Stimulated activated CD4-positive, alpha-beta T cell treated with anti-CD3 and anti-CD28 coated beads, Interleukin-15, amount 100 ng/mL, for 48 hours (primary cell): Measurements from ENCODE around the gene IFI44.

Experiments used
- DNase-seq, 2 donors: peaks; one replicate each; pipeline ENCODE4 v3.0.0-alpha.2; 2020; ENCODE audit warnings: low read depth in 2 of 2

Gene IFI44, protein sequence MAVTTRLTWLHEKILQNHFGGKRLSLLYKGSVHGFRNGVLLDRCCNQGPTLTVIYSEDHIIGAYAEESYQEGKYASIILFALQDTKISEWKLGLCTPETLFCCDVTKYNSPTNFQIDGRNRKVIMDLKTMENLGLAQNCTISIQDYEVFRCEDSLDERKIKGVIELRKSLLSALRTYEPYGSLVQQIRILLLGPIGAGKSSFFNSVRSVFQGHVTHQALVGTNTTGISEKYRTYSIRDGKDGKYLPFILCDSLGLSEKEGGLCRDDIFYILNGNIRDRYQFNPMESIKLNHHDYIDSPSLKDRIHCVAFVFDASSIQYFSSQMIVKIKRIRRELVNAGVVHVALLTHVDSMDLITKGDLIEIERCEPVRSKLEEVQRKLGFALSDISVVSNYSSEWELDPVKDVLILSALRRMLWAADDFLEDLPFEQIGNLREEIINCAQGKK

DNA sequence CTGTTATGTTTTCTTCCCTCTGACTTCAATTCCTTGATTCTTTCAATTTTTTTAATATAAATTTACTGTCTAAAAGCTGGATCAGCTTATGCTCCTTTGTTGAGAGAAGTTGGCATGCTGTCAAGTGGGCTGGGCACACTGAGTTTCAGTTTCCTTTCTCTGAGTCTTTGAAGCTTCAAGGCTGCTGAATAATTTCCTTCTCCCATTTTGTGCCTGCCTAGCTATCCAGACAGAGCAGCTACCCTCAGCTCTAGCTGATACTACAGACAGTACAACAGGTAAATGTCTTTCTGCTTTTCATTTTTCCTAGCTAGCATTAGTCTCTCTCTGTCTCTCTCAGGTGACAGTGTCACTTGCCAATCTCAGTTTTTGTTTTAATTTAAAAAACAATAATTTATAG is at the start of gene IFI44:
Gene IFI44 (plus strand): TSS at position 204 of the 400 bp plus-strand sequence. CDS start 365 bp downstream, outside the sequence.
- peak; percentile 41 to 52 for DNase-seq

DNA sequence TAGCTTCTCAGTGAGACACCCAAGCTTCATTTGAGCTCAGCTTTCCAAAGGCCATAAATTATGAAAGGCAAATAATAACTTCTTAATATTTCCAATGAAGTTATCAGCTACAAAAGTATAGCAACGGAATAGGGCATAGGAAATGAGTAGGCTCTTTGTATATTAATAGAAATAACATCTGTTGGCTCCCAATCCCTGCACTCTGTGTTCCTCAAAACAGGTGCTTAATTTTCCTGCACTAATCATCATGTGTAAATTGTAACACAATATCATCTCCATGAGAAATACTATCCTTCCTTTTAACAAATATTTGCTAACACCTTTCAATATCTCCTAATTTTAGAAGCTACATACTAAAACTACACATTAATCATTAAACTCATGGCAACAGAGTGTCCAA is 48.6 kb upstream of the IFI44 start:
- no peak for DNase-seq

DNA sequence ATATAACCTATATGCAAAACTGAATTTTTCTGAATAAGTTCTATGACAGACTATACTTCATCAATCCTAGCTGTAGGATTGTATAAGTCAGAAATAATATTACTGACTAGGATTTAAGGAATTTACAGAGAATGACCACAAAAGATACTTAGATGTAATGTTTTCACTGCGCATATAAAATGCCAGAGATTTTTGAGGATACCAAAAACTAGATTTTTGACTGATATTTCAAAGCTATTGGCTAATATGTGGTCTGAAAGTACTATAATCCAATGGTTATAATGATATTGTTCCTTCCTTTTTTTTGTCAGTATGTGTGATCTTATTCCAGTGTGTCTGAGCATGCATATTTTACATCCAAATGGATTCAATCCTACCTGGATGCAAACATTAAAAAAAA is 46.4 kb upstream of the IFI44 start:
- no peak for DNase-seq

DNA sequence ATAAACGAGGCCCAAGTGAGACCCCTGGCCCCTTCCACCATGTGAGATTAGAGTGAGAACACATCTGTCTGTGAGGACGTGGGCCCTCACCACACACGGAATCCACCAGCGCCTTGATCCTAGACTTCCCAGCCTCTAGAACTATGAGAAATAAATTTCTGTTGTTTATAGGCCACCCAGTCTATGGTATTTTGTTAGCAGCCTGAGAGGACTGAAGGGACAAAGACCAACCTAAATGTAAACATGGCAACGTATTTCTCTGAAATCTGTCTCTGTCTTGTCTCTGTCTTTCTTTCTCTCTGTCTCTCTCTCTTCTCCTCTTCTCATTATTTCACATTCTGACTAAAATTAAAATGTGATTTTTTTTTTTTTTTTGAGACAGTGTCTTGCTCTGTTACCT is 45.0 kb upstream of the IFI44 start:
- DNase-seq: no peak

DNA sequence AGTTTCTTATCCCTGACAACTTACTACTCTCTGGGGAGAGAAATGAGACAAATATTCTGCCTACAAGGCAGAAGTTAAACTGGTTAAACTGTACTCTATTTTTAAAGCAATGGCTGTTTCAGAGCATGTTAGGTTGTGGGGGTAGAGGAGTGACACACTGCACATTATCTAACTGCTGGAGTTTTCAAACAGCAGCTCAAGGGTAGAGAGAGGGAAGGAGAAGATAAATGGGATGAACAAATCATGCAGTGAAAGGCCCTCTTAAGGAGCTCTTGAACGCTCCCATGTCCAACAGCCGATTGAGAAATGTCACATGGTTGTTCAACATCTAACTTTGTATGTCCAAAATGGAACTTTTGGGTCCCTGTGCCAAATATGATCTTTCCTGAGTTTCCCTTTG is 43.4 kb upstream of the IFI44 start:
- no peak for DNase-seq

DNA sequence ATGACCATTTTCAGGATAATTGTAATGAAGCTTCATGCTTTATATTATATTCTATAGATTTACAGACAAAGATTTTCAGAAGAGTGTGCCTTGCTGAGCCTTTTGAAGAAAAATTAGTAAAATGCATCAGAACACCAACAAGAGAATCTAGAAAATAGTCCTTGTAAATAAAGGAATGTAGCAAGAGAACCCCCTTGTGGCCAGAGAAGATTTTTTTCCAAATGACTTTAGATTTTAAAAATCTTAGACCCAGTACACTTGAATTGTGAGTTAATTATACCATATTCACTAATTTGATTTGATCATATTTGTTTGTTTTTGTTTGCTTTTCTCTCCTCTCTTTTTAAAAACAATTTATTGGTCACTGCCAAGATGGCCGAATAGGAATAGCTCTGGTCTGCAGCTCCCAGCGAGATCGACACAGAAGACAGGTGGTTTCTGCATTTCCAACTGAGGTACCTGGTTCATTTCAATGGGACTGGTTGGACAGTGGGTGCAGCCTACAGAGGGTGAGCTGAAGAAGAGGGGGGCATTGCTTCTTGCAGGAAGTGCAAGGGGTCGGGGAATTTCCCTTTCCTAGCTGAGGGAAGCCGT is 42.2 kb upstream of the IFI44 start:
- DNase-seq: no peak

DNA sequence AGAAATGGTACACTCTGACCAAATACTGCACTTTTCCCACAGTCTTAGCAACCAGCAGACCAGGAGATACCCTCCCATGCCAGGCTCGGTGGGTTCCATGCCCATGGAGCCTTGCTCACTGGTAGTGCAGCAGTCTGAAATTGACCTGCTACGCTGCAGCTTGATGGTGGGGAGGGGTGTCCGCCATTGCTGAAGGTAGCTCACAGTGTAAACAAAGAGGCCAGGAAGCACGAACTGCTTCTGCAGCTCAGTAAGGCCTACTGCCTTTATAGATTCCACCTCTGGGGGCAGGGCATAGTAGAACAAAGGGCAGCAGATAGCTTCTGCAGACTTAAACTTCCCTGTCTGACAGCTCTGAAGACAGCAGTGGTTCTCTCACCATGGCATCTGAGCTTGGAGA is 41.7 kb upstream of the IFI44 start:
- DNase-seq: no peak

DNA sequence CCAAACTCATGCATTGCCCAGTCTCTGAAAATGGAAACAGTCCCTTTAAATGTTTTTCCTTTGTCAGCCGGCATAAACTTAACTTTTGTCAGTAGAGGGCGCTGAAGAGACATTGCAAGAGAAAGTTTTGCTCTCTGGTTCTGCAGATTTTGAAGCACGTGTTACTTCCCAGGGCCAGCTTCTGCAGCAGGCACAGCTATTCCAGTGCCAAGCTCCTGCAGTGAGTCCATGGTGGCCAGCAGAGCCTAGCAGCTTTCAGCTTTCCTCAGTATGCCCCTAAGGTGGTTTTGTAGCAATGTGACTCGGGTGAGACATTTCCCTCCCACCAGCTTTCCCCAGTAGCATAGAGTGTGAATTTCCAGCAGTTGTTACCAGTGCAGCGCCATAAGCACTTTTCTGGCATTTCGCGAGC is 32.0 kb upstream of the IFI44 start:
- DNase-seq: peak; percentile 19 to 22

DNA sequence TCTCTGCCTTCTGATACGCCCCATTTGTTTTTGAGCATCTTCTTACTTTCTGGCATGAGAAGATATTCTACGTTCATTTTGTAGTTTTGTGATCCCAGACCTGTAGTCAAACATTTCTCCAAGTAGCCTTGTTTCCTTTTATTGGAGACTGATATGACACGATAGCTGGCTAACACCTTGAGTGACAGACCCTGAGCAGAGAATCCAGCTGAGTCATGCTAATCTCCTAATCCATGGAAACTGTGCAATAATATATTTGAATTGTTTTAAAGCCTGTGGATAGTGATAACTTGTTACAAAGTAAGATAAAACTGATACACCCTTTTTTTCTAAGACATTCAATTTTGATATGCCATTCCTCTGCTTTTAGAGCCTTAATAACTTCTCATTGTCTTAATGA is 30.6 kb upstream of the IFI44 start:
- no peak for DNase-seq

DNA sequence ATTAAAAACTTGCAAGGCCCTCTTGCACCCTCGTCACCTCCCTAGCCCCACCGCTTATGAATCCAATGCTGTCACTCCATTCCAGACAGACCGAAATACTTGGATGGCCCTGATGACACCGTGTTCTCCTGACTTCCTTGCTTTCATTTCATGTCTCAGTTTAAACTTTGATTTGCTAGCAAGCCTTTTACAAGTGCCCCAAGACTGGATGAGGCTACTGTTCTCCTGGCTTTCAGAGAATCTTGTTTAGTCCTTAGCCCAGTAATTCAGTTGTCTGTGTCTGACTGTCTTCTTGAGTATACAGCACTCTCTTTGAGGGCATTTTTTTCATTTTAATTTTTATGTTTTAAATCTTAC is 30.2 kb upstream of the IFI44 start:
- DNase-seq: no peak

DNA sequence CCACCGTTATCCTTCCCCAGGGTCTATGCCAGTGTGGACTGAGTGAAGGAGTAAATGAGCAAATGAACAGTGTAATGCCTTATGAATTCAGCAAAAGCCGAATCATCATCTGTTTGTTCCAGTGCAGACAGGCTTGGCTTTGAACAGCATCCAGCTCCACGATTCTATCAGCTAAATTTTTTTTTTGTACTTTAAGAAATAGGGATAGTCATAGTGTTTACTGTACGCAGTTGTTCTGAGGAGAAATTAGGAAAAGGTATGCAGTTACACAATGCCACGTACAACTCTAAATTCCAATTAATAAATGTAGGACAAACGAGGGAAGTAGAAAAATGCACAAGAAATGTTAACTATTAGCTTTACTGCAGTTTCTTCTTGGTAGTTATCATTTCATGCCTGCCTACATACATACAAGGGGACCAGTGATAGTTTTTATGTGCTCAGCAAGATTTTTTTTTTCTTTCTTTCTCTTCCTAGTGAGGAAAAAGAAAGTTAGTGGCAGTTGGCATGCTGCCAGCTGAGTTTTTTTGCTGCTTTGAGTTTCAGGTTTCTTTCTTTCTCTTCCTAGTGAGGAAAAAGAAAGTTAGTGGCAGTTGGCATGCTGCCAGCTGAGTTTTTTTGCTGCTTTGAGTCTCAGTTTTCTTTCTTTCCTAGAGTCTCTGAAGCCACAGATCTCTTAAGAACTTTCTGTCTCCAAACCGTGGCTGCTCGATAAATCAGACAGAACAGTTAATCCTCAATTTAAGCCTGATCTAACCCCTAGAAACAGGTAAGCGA is 29.6 kb upstream of the IFI44 start, which contains the start of gene IFI44L:
Gene IFI44L (plus strand): TSS at position 646 of the 777 bp plus-strand sequence. CDS start 7,468 bp downstream, outside the sequence.
- peak; percentile 19 to 23 for DNase-seq

DNA sequence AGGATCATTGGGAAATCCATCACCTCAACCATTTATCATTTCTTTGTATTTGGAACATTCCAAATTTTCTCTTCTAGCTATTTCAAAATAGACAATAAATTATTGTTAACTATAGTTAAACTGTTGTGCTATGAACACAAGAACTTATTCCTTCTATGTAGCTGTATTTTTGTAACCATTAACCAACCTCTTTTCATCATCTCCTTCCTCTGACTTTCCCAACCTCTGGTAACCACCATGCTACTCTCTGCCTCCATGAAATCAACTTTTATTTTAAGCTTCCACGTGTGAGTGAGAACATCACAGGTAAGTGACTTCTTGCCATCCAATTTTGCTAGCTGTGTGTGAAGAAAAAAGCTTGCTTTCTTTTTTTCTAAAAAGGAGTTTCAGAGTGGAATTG is 29.0 kb upstream of the IFI44 start:
- DNase-seq: no peak

DNA sequence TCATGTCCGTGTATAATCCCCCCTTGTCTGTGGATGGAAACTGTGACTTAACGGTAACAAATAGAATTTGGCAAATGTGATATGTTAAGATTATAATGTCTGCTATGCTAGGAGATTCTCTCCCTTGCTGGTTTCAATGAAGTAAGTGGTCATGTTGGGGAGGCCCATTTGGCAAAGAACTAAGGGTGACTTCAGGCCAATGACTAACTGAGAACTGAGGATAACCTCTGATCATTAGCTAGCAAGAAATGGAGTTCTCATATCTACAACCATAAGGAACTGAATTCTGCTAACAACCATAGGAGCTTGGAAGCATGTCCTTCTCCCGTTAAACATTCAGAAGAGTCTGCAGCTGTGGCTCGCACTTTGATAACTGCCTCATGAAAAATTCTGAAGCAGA is 27.1 kb upstream of the IFI44 start:
- DNase-seq: no peak

DNA sequence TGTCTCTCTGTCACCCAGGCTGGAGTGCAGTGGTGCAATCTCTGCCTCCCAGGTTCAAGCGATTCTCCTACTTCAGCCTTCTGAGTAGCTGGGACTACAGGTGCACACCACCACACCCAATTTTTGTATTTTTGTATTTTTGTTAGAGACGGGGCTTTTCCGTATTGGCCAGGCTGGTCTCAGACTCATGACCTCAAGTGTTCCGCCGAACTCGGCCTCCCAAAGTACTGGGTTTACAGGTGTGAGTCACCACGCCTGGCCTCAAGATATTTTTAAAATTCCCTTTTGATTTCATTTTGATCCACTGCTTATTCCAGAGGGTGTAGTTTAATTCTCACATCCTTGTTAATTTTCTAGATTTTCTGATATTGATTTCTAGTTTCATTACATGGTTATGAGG is 25.6 kb upstream of the IFI44 start:
- DNase-seq: no peak

DNA sequence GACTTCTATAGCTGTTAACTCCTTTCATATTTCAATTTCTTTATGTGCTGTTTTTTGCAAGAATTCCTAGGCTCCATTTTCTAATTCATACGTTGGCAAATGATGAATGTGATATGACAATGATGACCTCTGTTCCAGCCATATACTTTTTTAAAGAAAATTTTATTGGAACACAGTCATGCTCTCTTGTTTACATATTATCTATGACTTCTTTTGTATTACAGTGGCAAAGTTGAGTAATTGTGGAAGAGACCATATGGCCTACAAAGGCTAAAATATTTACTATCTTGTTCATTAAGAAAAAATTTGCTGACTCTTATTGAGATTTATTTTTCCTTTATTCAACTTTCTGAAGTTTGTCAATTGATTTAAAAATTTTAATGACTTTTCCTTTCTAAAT is 22.3 kb upstream of the IFI44 start:
- DNase-seq: no peak

DNA sequence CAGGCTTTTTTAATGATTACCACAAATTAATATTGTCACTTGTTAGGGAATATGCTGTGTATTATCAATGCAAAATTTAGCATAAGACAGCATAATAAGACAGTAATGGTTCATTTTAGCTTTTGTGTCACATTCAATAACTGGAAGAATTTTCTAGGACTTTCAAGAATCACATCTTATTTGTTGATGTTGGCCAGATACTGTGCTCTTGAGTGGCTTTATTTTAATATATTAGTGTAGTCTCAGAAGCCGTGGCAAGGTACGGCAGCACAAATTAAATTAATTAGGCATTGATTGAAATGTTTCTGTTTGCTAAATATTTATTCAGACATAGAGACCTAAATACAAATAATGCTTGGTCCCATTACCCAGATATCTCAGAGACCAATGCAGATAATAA is 19.0 kb upstream of the IFI44 start:
- DNase-seq: no peak

DNA sequence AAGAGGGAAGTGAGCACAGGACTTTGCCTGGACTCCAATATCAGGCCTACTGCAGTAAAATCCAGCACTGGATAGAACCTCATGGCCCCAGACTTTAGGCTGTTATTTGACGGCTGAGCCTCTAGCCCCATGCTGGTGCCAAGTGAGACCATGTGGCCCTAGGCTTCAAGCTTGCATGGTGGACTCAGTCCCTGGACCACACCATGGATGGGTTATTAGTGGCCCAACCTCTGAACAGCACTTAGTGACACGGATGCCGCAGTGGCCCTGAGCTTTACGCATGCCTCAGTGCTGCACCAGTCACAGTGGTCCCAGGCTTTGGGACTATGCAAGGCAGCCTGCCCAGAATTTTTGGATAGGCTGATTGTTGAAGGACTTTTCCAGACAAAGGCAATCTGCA is 16.4 kb upstream of the IFI44 start:
- no peak for DNase-seq

DNA sequence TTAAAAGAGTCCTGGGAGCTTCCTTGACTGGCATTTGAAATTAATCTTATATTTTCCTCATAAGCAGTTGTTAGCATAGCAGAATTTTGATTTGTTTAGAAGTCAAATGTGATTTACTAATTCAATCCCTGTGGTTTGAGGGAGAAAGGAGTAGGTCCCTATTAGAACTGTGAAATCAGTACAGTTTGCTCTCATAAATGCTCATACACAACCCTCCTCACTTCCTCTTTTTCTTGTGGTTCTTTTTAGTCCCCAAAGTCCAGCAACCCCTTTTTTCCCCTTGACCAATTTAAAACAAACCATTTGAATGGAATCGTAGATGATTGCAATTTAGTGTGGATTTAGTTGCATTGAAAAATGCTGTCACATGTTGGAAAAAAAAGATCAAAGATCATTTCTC is 9.2 kb upstream of the IFI44 start:
- DNase-seq: no peak

DNA sequence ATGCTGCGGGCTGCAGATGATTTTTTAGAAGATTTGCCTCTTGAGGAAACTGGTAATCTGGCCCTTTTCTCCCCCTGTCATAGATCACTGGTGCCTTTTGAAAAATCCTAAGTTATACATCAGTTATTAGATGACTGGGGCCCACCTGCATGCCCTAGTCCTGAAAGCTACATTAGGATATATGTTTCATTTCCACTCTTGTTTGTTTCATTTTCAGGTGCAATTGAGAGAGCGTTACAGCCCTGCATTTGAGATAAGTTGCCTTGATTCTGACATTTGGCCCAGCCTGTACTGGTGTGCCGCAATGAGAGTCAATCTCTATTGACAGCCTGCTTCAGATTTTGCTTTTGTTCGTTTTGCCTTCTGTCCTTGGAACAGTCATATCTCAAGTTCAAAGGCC is 8.1 kb upstream of the IFI44 start:
- no peak for DNase-seq

DNA sequence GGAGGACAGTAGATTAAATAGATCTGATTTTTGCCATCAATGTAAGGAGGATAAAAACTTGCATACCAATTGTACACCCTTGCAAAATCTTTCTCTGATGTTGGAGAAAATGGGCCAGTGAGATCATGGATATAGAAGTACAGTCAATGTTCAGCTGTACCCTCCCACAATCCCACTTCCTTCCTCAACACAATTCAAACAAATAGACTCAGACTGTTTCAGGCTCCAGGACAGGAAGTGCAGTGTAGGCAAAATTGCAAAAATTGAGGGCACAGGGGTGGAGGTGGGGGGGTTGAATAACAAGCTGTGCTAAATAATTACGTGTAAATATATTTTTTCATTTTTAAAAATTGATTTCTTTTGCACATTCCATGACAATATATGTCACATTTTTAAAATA is 3.9 kb upstream of the IFI44 start:
- no peak for DNase-seq

DNA sequence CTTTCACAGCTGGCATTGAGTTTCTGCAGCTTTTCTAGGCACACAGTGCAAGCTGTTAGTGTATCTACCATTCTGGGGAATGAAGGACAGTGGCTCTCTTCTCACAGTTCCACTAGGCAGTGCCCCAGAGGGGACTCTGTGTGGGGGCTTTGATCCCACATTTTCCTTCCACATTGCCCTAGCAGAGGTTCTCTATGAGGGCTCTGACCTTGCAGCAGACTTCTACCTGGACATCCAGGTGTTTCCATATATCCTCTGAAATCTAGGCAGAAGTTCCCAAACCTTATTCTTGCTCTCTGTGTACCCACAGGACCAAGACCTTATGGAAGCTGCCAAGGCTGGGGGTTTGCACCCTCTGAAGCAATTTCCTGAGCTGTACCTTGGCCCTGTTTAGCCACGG is 2.4 kb upstream of the IFI44 start:
- no peak for DNase-seq

DNA sequence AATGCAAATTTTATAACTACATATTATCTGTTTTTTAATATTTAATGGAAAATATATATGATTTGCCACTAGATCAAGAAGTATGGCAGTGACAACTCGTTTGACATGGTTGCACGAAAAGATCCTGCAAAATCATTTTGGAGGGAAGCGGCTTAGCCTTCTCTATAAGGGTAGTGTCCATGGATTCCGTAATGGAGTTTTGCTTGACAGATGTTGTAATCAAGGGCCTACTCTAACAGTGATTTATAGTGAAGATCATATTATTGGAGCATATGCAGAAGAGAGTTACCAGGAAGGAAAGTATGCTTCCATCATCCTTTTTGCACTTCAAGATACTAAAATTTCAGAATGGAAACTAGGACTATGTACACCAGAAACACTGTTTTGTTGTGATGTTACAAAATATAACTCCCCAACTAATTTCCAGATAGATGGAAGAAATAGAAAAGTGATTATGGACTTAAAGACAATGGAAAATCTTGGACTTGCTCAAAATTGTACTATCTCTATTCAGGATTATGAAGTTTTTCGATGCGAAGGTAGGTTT is 556 bp downstream of the IFI44 start:
- DNase-seq: no peak
